Activated naive CD4-positive, alpha-beta T cell treated with anti-CD3 and anti-CD28 coated beads, Interleukin-2, amount 10 ng/mL, durations not matched to agents 7 days and 5 days (primary cell): ENCODE measurements around the gene SMAGP.

ENCODE experiments used
- CTCF ChIA-PET: fragments of 350-600 bp; sonication (Branson Sonifier 250); formaldehyde crosslinking; loops from one replicate; lab custom pipeline; 2021; ENCODE audit warnings: antibody characterized with exemption; lab: Charles Lee
- DNase-seq: peaks from one replicate; pipeline ENCODE4 v3.0.0-alpha.2; 2020
- H3K27ac Mint-ChIP-seq: one replicate; pipeline ENCODE4 v1.8.0; 2021; ENCODE audit warnings: mild to moderate bottlenecking, moderate library complexity, mixed read lengths
- H3K27me3 Mint-ChIP-seq: one replicate; pipeline ENCODE4 v1.8.0; 2021; ENCODE audit warnings: mild to moderate bottlenecking, mixed read lengths
- H3K36me3 Mint-ChIP-seq: one replicate; pipeline ENCODE4 v1.8.0; 2021; ENCODE audit warnings: mixed read lengths
- H3K4me1 Mint-ChIP-seq: one replicate; pipeline ENCODE4 v1.8.0; 2021; ENCODE audit warnings: mixed read lengths
- H3K4me3 Mint-ChIP-seq: one replicate; pipeline ENCODE4 v1.8.0; 2021; ENCODE audit warnings: mild to moderate bottlenecking, moderate library complexity, mixed read lengths
- H3K9me3 Mint-ChIP-seq: one replicate; pipeline ENCODE4 v1.8.0; 2021; ENCODE audit warnings: mixed read lengths

The SMAGP gene

DNA sequence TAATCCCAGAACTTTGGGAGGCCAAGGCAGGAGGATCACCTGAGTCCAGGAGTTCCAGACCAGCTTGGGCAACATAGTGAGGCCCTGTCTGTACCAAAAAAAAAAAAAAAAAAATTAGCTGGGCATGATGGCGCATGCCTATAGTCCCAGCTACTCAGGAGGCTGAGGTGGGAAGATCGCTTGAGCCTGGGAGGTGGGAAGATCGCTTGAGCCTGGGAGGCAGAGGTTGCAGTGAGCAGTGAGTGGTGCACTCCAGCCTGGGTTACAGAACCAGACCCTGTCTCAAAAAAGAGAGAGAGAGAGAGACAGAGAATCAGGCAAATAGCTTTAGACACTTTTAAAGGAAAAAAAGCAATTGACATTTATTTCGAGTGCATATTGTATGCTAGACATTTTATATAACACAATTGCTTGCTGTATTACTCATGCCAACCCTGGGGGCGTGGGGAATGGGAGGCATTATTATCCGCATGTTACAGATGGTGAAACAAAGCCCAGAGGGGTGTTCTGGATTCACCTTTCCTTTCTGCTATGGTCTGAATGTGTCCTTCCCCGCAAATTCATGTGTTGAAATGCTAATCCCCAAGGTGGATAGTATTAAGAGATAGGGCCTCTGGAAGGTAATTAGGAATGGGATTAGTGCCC is 62.1 kb downstream of the SMAGP start:
- Mint-ChIP-seq H3K9me3 (no peaks in the 10 kb centered on the region), H3K27ac (no peak overlapping the region), H3K36me3 (no peaks in the 10 kb centered on the region), H3K27me3 (peaks cover 7% of the 10 kb centered on the region), H3K4me3 (no peak overlapping the region), H3K4me1 (peaks cover 7% of the 10 kb centered on the region)
- no peak for DNase-seq
- CTCF ChIA-PET, result no interaction called here

GRCh38 chr12:51205350-51205749 is 64.9 kb downstream of the SMAGP start:
- CTCF ChIA-PET, result interaction anchor here (1.2 kb wide), 1 partner anchor 136 kb away, joined by 5 read pairs; no protein-coding TSS in a partner anchor
- peaks cover 14% of the 10 kb centered on the region for H3K4me1 Mint-ChIP-seq
- no peaks in the 10 kb centered on the region for H3K36me3 Mint-ChIP-seq
- no peak overlapping the region for H3K27ac Mint-ChIP-seq
- DNase-seq, result no peak
- H3K9me3 Mint-ChIP-seq, result no peaks in the 10 kb centered on the region
- peaks cover 3% of the 10 kb centered on the region for H3K27me3 Mint-ChIP-seq
- H3K4me3 Mint-ChIP-seq, result no peak overlapping the region

- no peaks in the 10 kb centered on the region for H3K27me3 Mint-ChIP-seq
- no peaks in the 10 kb centered on the region for H3K36me3 Mint-ChIP-seq
- CTCF ChIA-PET, result no interaction called here
- H3K9me3 Mint-ChIP-seq, result no peaks in the 10 kb centered on the region
- DNase-seq, result no peak
- H3K27ac Mint-ChIP-seq, result peak overlapping the region; percentile 71
- H3K4me1 Mint-ChIP-seq, result peaks cover 14% of the 10 kb centered on the region
- H3K4me3 Mint-ChIP-seq, result no peak overlapping the region
These were observed 67.5 kb downstream of the SMAGP start for GRCh38 chr12:51202718-51203117.

- CTCF ChIA-PET, result no interaction called here
- no peaks in the 10 kb centered on the region for H3K36me3 Mint-ChIP-seq
- H3K4me3 Mint-ChIP-seq, result no peak overlapping the region
- no peak overlapping the region for H3K27ac Mint-ChIP-seq
- peaks cover 14% of the 10 kb centered on the region for H3K4me1 Mint-ChIP-seq
- H3K27me3 Mint-ChIP-seq, result no peaks in the 10 kb centered on the region
- no peaks in the 10 kb centered on the region for H3K9me3 Mint-ChIP-seq
- DNase-seq, result no peak
These were observed 69.4 kb downstream of the SMAGP start for GRCh38 chr12:51200806-51201205.

- Mint-ChIP-seq H3K4me3 (no peak overlapping the region), H3K4me1 (peaks cover 14% of the 10 kb centered on the region), H3K36me3 (no peaks in the 10 kb centered on the region), H3K27ac (no peak overlapping the region), H3K9me3 (no peaks in the 10 kb centered on the region), H3K27me3 (no peaks in the 10 kb centered on the region)
- CTCF ChIA-PET, result no interaction called here
- DNase-seq, result no peak
These were observed 70.1 kb downstream of the SMAGP start for GRCh38 chr12:51200156-51200555.

- H3K36me3 Mint-ChIP-seq, result no peaks in the 10 kb centered on the region
- H3K4me1 Mint-ChIP-seq, result peaks cover 14% of the 10 kb centered on the region
- no peaks in the 10 kb centered on the region for H3K9me3 Mint-ChIP-seq
- H3K27me3 Mint-ChIP-seq, result no peaks in the 10 kb centered on the region
- no peak overlapping the region for H3K4me3 Mint-ChIP-seq
- H3K27ac Mint-ChIP-seq, result no peak overlapping the region
- DNase-seq, result no peak
- CTCF ChIA-PET, result no interaction called here
These were observed 70.8 kb downstream of the SMAGP start for GRCh38 chr12:51199366-51199945.

DNA sequence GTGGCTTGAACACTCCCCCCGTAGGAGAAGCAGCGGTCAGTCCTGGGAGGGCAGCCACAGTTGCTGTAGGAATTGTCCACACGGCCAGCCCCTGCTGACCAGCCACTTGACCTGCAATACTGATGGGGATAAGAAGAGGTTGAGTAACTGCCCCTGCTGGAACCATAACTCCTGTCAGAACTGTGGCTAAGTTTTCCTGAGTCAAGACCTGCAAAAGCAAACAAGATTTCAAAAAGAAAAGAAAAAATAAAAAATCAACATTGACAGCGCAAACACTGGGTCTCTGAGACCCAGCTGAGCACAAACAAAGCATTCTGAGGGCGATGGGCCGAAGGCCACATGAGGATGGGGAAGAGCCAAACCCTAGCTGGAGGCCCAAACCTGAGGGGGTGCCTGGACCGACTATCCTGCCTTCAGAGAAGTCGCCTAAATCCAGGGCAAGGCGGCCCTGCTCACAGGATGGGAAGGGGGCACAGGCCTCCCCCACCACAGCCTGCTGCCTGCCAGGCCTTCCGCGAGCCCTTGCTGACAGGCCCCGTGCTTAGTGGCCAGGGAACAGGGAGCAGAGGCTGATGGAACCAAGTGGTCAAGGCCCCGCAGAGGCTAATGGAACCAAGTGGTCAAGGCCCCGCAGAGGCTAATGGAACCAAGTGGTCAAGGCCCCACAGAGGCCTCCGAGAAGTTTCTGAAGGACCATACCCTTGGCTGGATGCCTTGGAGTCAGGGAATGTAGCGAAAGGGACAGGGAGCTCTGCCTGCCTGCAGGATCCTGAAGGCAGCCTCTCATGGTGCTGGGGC is 71.4 kb downstream of the SMAGP start:
- H3K36me3 Mint-ChIP-seq, result no peaks in the 10 kb centered on the region
- no peak overlapping the region for H3K4me3 Mint-ChIP-seq
- no peaks in the 10 kb centered on the region for H3K9me3 Mint-ChIP-seq
- no peak for DNase-seq
- peaks cover 14% of the 10 kb centered on the region for H3K4me1 Mint-ChIP-seq
- no peak overlapping the region for H3K27ac Mint-ChIP-seq
- CTCF ChIA-PET, result no interaction called here
- no peaks in the 10 kb centered on the region for H3K27me3 Mint-ChIP-seq

DNA sequence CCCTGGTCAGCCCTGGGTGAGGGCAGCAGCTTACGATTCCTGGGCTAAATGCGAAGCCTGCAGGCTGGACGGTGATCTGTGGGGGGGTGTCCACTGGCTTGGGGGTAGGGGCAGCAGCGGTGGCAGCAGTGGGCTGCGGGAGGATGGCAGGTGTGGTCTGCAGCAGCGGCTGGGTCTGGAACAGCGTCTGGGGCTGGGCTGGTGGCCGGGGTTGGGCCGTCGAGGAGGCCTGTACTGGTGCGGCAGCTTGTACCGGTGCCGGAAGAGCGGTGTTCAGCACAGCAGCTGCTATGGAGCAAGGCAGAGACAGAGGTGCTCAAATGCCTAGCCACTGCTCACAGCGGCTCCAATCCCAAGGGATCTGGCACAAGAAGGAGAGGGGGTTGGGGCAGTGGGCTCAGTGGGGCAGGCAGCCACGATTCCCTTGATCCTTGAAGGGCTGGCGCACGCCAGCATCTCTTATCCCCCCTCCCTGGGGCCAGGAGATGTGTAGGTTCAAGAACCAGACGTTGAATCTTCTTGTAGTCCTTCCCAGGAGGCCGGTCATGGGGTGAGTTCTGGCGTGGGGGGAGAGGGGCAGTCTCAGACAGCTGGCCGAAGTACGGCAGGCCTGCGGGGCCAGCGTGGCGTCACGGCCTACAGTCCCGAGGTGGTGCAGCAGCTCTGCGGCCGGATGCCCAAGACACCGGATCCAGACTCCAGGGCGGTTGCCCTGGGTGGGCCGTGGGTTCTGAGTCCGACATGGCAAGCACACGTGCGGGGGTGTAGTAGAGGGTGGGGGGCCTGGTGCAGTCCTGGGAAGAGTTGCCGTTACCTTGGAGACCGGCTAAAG is 72.3 kb downstream of the SMAGP start:
- peaks cover 6% of the 10 kb centered on the region for H3K4me1 Mint-ChIP-seq
- no peak overlapping the region for H3K4me3 Mint-ChIP-seq
- no peaks in the 10 kb centered on the region for H3K9me3 Mint-ChIP-seq
- no peaks in the 10 kb centered on the region for H3K27me3 Mint-ChIP-seq
- DNase-seq, result no peak
- no peak overlapping the region for H3K27ac Mint-ChIP-seq
- H3K36me3 Mint-ChIP-seq, result no peaks in the 10 kb centered on the region
- CTCF ChIA-PET, result no interaction called here

DNA sequence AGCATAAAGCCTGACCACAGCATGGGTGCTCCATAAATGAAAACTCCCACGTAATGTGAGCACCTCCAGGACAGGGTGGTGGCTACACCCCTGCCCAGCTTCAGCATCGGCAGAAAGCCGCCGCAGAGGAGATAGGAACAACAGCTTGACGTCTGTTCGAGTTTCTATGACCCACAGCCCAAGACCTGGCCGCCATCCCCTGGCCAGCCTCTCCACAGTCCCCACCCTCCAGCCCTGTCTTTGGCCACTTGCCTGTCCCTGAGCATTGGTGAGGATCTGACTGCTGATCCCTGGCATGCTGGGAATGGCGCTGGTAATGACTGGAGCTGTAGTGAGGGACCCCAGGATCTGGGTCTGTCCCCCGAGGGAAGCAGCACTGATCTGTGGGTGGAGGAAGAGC is 73.7 kb downstream of the SMAGP start:
- no peak for DNase-seq
- H3K9me3 Mint-ChIP-seq, result no peaks in the 10 kb centered on the region
- no peaks in the 10 kb centered on the region for H3K36me3 Mint-ChIP-seq
- CTCF ChIA-PET, result no interaction called here
- H3K4me3 Mint-ChIP-seq, result no peak overlapping the region
- H3K27me3 Mint-ChIP-seq, result no peaks in the 10 kb centered on the region
- H3K4me1 Mint-ChIP-seq, result no peaks in the 10 kb centered on the region
- H3K27ac Mint-ChIP-seq, result no peak overlapping the region

GRCh38 chr12:51195841-51196240 is 74.4 kb downstream of the SMAGP start:
- H3K36me3 Mint-ChIP-seq, result no peaks in the 10 kb centered on the region

More at GRCh38 chr12:51195841-51196240, 74.4 kb downstream of the SMAGP start:
- H3K4me3 Mint-ChIP-seq, result no peak overlapping the region
- H3K9me3 Mint-ChIP-seq, result no peaks in the 10 kb centered on the region
- H3K27me3 Mint-ChIP-seq, result no peaks in the 10 kb centered on the region
- H3K4me1 Mint-ChIP-seq, result no peaks in the 10 kb centered on the region
- H3K27ac Mint-ChIP-seq, result no peak overlapping the region
- no peak for DNase-seq
- CTCF ChIA-PET, result interaction anchor here (0.5 kb wide), 1 partner anchor 13 kb away, joined by 3 read pairs; no protein-coding TSS in a partner anchor
